Measurements from ENCODE around the gene CEBPB.

DNA sequence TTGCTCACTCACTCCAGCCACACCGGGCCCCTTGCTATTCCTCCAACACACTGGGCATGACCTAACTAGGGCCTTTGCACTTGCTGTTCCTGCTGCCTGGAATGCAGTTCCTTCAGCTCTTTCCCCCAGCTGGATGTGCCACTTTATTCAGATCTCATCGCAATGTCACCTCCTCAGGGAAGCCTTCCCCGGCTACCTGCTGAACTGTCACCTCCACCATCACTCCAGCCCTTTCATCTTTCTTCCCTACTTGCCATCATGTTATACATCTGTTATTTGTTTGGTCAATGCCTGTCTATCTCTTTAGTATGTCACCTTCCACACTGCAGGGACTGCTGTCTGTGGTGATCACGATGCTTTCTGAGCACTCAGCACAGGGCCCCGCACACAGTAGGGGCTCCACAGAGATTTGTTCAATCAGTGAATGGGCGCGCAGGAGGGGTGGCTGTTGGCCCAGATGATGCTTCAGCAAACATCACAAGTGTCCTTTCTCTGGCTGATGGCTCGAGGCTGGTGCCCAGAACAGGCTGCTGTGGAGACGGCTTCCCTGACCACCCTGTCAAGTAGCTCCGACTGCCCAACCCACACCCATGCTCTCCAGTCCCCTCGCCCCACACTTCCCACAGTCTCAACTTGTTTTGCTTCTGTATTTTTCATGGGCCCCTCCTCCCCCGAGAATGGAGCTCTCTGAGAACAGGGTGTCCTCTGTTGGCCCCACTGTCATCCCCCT is 31.8 kb downstream of the CEBPB start:
- TF ChIP-seq, protein P1, sequence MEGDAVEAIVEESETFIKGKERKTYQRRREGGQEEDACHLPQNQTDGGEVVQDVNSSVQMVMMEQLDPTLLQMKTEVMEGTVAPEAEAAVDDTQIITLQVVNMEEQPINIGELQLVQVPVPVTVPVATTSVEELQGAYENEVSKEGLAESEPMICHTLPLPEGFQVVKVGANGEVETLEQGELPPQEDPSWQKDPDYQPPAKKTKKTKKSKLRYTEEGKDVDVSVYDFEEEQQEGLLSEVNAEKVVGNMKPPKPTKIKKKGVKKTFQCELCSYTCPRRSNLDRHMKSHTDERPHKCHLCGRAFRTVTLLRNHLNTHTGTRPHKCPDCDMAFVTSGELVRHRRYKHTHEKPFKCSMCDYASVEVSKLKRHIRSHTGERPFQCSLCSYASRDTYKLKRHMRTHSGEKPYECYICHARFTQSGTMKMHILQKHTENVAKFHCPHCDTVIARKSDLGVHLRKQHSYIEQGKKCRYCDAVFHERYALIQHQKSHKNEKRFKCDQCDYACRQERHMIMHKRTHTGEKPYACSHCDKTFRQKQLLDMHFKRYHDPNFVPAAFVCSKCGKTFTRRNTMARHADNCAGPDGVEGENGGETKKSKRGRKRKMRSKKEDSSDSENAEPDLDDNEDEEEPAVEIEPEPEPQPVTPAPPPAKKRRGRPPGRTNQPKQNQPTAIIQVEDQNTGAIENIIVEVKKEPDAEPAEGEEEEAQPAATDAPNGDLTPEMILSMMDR (IDR thresholded peaks at IDR 0.05), result no peak
- TF ChIP-seq POLR2A (IDR thresholded peaks at IDR 0.05), result no peak
